ENCODE data around the gene HLA-DPB1. TPM values are rescaled to one million over a fixed set of nuclear protein-coding genes. Genes with fewer than 3 reads are reported as not detected.
"Not testable (repeated sequence)": the region's sequence is repeated elsewhere in the genome, so short reads cannot be mapped to it uniquely, and the experiment has no call there.

The HLA-DPB1 gene
- total and polyA plus RNA-seq, 12 donors, result 10.8 to 521 (median 120) TPM

GRCh38 chr6:33057222-33058150 lies 18.3 kb upstream of the HLA-DPB1 start:
- Histone ChIP-seq H3K27ac (no peak overlapping the region), H3K9me3 (replicated peaks in 1 of 3) (no peaks in the 10 kb centered on the region), H3K27me3 (no peaks in the 10 kb centered on the region), H3K4me1 (replicated peaks in 1 of 2) (no peaks in the 10 kb centered on the region), H3K36me3 (replicated peaks in 1 of 2) (no peaks in the 10 kb centered on the region), H3K4me3 (no peak overlapping the region)
- WGBS, 4 donors, result 45 to 61% (median 52%) methylated on average over 6 of the region's 6 CpGs
- no peak for DNase-seq
- intact Hi-C loops (cut with DNase I), result no loop called here
- TF ChIP-seq CTCF (IDR thresholded peaks at IDR 0.05) (no peak), POLR2A (IDR thresholded peaks at IDR 0.05) (no peak)

DNA sequence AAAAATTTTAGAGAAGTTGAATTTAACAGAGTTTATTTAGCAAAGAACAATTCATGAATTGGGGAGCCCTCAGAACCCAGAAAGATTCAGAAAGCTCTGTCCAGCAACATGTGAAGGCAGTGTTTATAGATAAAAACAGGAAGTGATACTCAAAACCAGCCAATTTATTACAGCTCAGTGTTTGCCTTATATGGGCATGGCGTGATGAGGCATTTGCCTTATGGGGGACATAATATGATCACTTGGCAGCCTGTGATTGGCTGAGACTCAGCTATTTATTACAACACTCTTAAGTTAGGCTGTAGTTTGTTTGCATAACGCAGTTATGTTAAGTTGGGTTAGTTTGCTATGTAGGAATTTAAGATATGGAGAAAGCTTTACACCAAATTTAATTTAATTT lies 13.8 kb upstream of the HLA-DPB1 start:
- no peak for DNase-seq
- H3K4me1 ChIP-seq (replicated peaks in 1 of 2), result no peaks in the 10 kb centered on the region
- TF ChIP-seq POLR2A (IDR thresholded peaks at IDR 0.05) (no peak), CTCF (IDR thresholded peaks at IDR 0.05) (no peak)
- no peak overlapping the region for H3K27ac ChIP-seq
- intact Hi-C loops (cut with DNase I), result no loop called here
- 79 to 93% (median 82%) methylated on average over 2 of the region's 2 CpGs for WGBS, 4 donors
- no peaks in the 10 kb centered on the region for H3K9me3 ChIP-seq (replicated peaks in 1 of 3)
- H3K4me3 ChIP-seq, result no peak overlapping the region
- H3K36me3 ChIP-seq (replicated peaks in 1 of 2), result no peaks in the 10 kb centered on the region
- no peaks in the 10 kb centered on the region for H3K27me3 ChIP-seq

GRCh38 chr6:33063435-33063834 lies 12.4 kb upstream of the HLA-DPB1 start:
- not testable (repeated sequence) for H3K4me3 ChIP-seq, DNase-seq

GRCh38 chr6:33064723-33065122 lies 11.1 kb upstream of the HLA-DPB1 start:
- H3K9me3 ChIP-seq (replicated peaks in 1 of 3), result no peaks in the 10 kb centered on the region
- intact Hi-C loops (cut with DNase I), result no loop called here
- 0 to 88% (median 68%) methylated on average over 4 of the region's 4 CpGs for WGBS, 4 donors
- no peak for TF ChIP-seq CTCF (IDR thresholded peaks at IDR 0.05)
- no peak for TF ChIP-seq POLR2A (IDR thresholded peaks at IDR 0.05)
- H3K4me3 ChIP-seq, result no peak overlapping the region
- H3K4me1 ChIP-seq (replicated peaks in 1 of 2), result no peaks in the 10 kb centered on the region
- H3K36me3 ChIP-seq (replicated peaks in 1 of 2), result no peaks in the 10 kb centered on the region
- no peak overlapping the region for H3K27ac ChIP-seq
- no peaks in the 10 kb centered on the region for H3K27me3 ChIP-seq
- DNase-seq, result no peak

More at GRCh38 chr6:33063435-33063834, 12.4 kb upstream of the HLA-DPB1 start:
- intact Hi-C loops (cut with DNase I); H3K4me1 ChIP-seq (replicated peaks in 1 of 2); H3K27ac ChIP-seq; H3K36me3 ChIP-seq (replicated peaks in 1 of 2); H3K27me3 ChIP-seq; H3K9me3 ChIP-seq (replicated peaks in 1 of 3): not testable (repeated sequence)
- WGBS, 4 donors, result 27 to 67% (median 58%) methylated on average over 2 to 5 of the region's 5 CpGs

- intact Hi-C loops (cut with DNase I), result no loop called here
- WGBS, 4 donors, result 9 to 91% (median 73%) methylated on average over 4 of the region's 4 CpGs
- no peaks in the 10 kb centered on the region for H3K9me3 ChIP-seq (replicated peaks in 1 of 3)
Observed at GRCh38 chr6:33065312-33065711, 10.5 kb upstream of the HLA-DPB1 start.

More at GRCh38 chr6:33065312-33065711, 10.5 kb upstream of the HLA-DPB1 start:
- H3K27me3 ChIP-seq, result no peaks in the 10 kb centered on the region
- no peaks in the 10 kb centered on the region for H3K4me1 ChIP-seq (replicated peaks in 1 of 2)
- H3K36me3 ChIP-seq (replicated peaks in 1 of 2), result no peaks in the 10 kb centered on the region
- no peak for DNase-seq
- H3K4me3 ChIP-seq, result no peak overlapping the region
- TF ChIP-seq CTCF (IDR thresholded peaks at IDR 0.05), result no peak
- TF ChIP-seq POLR2A (IDR thresholded peaks at IDR 0.05), result no peak
- H3K27ac ChIP-seq, result no peak overlapping the region
